HepG2 (cell line): ENCODE data around the gene TRPC4AP. TPM values are rescaled to one million over a fixed set of nuclear protein-coding genes. Genes with fewer than 3 reads are reported as not detected.

Source experiments
- ATF7-NPFF ChIP-seq: sonication (generic); formaldehyde crosslinking; IDR thresholded peaks from 2 replicates; pipeline ENCODE4 v1.8.1; 2023; ENCODE audit warnings: mild to moderate bottlenecking, low read depth, missing genetic modification reagents, moderate library complexity
- EEA1 ChIP-seq: sonication (generic); formaldehyde crosslinking; IDR thresholded peaks from 2 replicates; pipeline ENCODE4 v1.5.1; 2020; ENCODE audit warnings: mild to moderate bottlenecking, missing genetic modification reagents, borderline replicate concordance
- PREB ChIP-seq: sonication (generic); formaldehyde crosslinking; IDR thresholded peaks from 2 replicates; pipeline ENCODE4 v1.4.0; 2020; ENCODE audit warnings: missing genetic modification reagents
- PTBP1 ChIP-seq: fragments of 200-400 bp; formaldehyde crosslinking; IDR thresholded peaks from 2 replicates; pipeline ENCODE4 v1.6.1; 2018; ENCODE audit warnings: low read length, low read depth; ENCODE audit not compliant: poor library complexity, severe bottlenecking
- STAT6 ChIP-seq: sonication (generic); formaldehyde crosslinking; IDR thresholded peaks from 2 replicates; pipeline ENCODE4 v1.4.0; 2020; ENCODE audit warnings: missing genetic modification reagents, mild to moderate bottlenecking, borderline replicate concordance
- ZNF142 ChIP-seq: sonication (generic); formaldehyde crosslinking; IDR thresholded peaks from 2 replicates; pipeline ENCODE4 v1.4.0; 2020; ENCODE audit warnings: missing genetic modification reagents
- ZNF235 ChIP-seq: sonication (generic); formaldehyde crosslinking; IDR thresholded peaks from 2 replicates; pipeline ENCODE4 v1.8.1; 2023; ENCODE audit warnings: mild to moderate bottlenecking, missing genetic modification reagents, borderline replicate concordance
- ZNF563 ChIP-seq: sonication (generic); formaldehyde crosslinking; IDR thresholded peaks from 2 replicates; pipeline ENCODE4 v1.8.0; 2022; ENCODE audit warnings: mild to moderate bottlenecking, moderate library complexity, missing genetic modification reagents
- ZNF646 ChIP-seq: sonication (generic); formaldehyde crosslinking; IDR thresholded peaks from 2 replicates; pipeline ENCODE4 v1.9.0; 2021; ENCODE audit warnings: mild to moderate bottlenecking, missing genetic modification reagents
- ZNF713 ChIP-seq: sonication (generic); formaldehyde crosslinking; IDR thresholded peaks from 2 replicates; pipeline ENCODE4 v1.4.0; 2020; ENCODE audit warnings: mild to moderate bottlenecking, missing genetic modification reagents
- polyA plus RNA-seq, 8 experiments: library from polyadenylated mRNA; depleted of rRNA in 3 of 8; stranded (reverse) in 7 of 8; unstranded in 1 of 8; fragments of >200 nt; fragmentation: Illumina TruSeq in 4 of 8; extraction: Trizol in 4 of 8; gene quantifications; 2 replicates each; pipeline versions ENCODE4 v1.2.1 to v1.2.3, GENCODE V29; 2011 to 2016; ENCODE audit warnings: low read depth in 4 of 8, missing spikeins in 1 of 8, mixed read lengths in 1 of 8; ENCODE audit not compliant: insufficient read depth in 1 of 8
- total RNA-seq, 5 experiments: library from RNA; depleted of rRNA; stranded (reverse); fragments of >200 nt; fragmentation: Illumina TruSeq; extraction: Trizol; gene quantifications; 2 replicates each; pipeline ENCODE4 v1.2.3, GENCODE V29; 2016; ENCODE audit warnings: low read depth in 1 of 5

Gene TRPC4AP
- total and polyA plus RNA-seq, 2 of the 13 experiments (the other 11 are each of a cell fraction or from before 2014, with no cell fraction given): 136 to 137 TPM

GRCh38 chr20:34987288-34988190 is 105.1 kb downstream of the TRPC4AP start (continued):
- TF ChIP-seq ZNF142 (no peak), ZNF646 (no peak), EEA1 (CRISPR knock-in tag) (0 out of 2 replicates have a peak, but pooled peaks have one; percentile 5), ZNF563 (CRISPR knock-in tag) (no peak; the same call in 1 of the 2 replicates), ZNF235 (CRISPR knock-in tag) (0 out of 2 replicates have a peak, but pooled peaks have one; percentile 44), ZNF713 (no peak), STAT6 (CRISPR knock-in tag) (no peak), PREB (0 out of 2 replicates have a peak, but pooled peaks have one; percentile 33), ATF7-NPFF (0 out of 2 replicates have a peak, but pooled peaks have one; percentile 27), PTBP1 (no peak)
